Breast epithelium (tissue), 3 donors: Measurements from ENCODE around the gene ERGIC1.

Experiments
- POLR2A ChIP-seq: fragments of 450-650 bp; IDR thresholded peaks from one replicate; pipeline ENCODE4 v1.6.1; 2016; ENCODE audit warnings: antibody characterized with exemption, mild to moderate bottlenecking, moderate library complexity
- POLR2AphosphoS5 ChIP-seq, 3 donors: sonication (generic); formaldehyde crosslinking; IDR thresholded peaks; one replicate each; pipeline ENCODE4 v1.6.1; 2017; ENCODE audit warnings: antibody characterized with exemption in 3 of 3
- TF ChIP-seq, protein P1 (sequence below), 3 donors: fragments of 450-650 bp; IDR thresholded peaks; one replicate each; pipeline ENCODE4 v1.5.1; 2016 to 2017; ENCODE audit warnings: antibody characterized with exemption in 3 of 3, mild to moderate bottlenecking in 3 of 3, moderate library complexity in 3 of 3

DNA sequence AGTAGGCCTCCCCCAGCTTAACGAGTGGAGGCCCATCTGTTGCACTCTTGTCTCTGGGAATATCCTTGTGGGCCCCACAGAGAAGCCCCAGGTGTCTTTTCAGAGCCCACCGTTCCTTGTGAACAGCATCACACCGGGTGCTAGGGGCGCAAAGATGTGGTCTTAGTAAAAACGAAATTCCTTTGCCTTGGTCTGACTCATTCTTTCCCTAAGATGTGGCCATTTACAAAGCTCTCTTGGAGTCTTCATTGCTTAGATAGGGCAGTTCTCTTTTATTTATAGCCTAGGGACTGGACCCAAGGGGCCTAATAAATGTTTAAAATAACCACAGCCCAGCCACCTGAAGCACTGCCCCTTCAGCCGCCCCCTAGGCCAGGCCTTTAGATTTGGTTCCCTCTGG is 72.4 kb downstream of the ERGIC1 start:
- no peak for TF ChIP-seq POLR2A
- TF ChIP-seq POLR2AphosphoS5 (IDR thresholded peaks at IDR 0.05): no peak
- TF ChIP-seq, protein P1, sequence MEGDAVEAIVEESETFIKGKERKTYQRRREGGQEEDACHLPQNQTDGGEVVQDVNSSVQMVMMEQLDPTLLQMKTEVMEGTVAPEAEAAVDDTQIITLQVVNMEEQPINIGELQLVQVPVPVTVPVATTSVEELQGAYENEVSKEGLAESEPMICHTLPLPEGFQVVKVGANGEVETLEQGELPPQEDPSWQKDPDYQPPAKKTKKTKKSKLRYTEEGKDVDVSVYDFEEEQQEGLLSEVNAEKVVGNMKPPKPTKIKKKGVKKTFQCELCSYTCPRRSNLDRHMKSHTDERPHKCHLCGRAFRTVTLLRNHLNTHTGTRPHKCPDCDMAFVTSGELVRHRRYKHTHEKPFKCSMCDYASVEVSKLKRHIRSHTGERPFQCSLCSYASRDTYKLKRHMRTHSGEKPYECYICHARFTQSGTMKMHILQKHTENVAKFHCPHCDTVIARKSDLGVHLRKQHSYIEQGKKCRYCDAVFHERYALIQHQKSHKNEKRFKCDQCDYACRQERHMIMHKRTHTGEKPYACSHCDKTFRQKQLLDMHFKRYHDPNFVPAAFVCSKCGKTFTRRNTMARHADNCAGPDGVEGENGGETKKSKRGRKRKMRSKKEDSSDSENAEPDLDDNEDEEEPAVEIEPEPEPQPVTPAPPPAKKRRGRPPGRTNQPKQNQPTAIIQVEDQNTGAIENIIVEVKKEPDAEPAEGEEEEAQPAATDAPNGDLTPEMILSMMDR (IDR thresholded peaks at IDR 0.05): no peak
